Effector memory CD4-positive, alpha-beta T cell (primary cell): ENCODE results near the gene TEC.
A peak's percentile ranks its signal among the peaks of the same experiment; 100 is the strongest.

ENCODE experiments used
- DNase-seq, 3 donors: peaks; one replicate each; pipeline ENCODE4 v3.0.0-alpha.2; 2020
- H3K27ac ChIP-seq: 2 replicates; pipeline ENCODE4 v1.7.0; 2013; ENCODE audit warnings: mild to moderate bottlenecking, low read length, moderate library complexity; ENCODE audit not compliant: insufficient read depth, poor library complexity, severe bottlenecking
- H3K27me3 ChIP-seq: replicated peaks from 2 replicates; pipeline ENCODE4 v1.7.0; 2013; ENCODE audit warnings: mild to moderate bottlenecking, low read length; ENCODE audit not compliant: insufficient read depth, control insufficient read depth, poor library complexity, severe bottlenecking
- H3K36me3 ChIP-seq: 2 replicates; pipeline ENCODE4 v1.7.0; 2013; ENCODE audit warnings: mild to moderate bottlenecking, low read length, moderate library complexity; ENCODE audit not compliant: control insufficient read depth, insufficient read depth
- H3K4me1 ChIP-seq: 2 replicates; pipeline ENCODE4 v1.7.0; 2013; ENCODE audit warnings: low read length, mild to moderate bottlenecking; ENCODE audit not compliant: control insufficient read depth, insufficient read depth, poor library complexity, severe bottlenecking
- H3K4me3 ChIP-seq: 2 replicates; pipeline ENCODE4 v1.7.0; 2013; ENCODE audit warnings: low read length, low read depth, mild to moderate bottlenecking; ENCODE audit not compliant: insufficient read depth, poor library complexity, severe bottlenecking
- H3K9me3 ChIP-seq: 2 replicates; pipeline ENCODE4 v1.7.0; 2013; ENCODE audit warnings: mild to moderate bottlenecking, low read length, moderate library complexity; ENCODE audit not compliant: control insufficient read depth

The TEC gene

DNA sequence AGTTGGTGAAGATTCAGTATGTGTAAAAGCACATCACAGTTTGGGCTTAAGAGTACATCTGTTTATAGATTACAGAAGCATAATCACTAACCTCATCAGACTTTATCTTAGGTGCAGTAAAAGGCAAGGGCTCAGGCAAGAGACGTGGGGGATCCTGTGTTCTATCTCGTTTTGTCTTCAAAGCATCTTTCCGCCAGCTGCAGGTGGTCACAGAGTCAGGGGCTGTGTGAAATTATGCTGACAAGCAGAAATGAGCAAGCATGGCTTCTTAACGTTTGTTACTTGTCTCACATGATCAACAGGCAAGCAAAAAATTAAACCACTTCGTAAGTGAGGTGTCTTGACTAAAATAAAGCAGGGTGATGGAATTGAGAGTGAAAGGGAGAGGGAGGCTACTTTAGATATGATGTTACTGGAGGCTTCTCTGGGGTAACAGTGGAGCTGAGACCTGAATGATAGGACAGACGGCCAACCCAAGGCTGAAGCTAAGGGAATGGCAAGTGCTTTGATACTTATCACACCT, 1.4 kb upstream of the TEC start:
- Histone ChIP-seq H3K27ac (peak overlapping the region; percentile 49), H3K4me1 (no peaks in the 10 kb centered on the region), H3K4me3 (no peak overlapping the region)

DNA sequence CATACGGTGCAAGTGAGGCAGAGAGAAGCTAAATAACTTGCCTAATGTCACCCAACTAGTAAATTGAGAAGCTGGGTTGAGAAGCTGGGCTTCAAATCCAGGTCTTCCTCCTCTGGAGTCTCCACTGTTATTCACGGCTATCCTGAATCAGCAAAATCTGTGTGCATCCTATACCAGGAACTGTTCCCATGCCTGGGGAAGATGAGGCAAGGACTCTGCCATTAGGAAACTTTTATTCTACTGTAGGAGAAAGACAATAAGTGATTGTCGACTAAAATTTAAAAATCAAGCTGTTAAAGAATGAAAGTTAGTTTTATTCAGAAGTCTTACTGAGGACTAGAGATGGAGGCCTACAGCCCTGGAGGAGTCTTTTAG, 872 bp upstream of the TEC start:
- no peak overlapping the region for H3K4me3 ChIP-seq
- no peak for DNase-seq

More for the DNA sequence above, 1.4 kb upstream of the TEC start:
- H3K9me3 ChIP-seq = no peaks in the 10 kb centered on the region
- DNase-seq = no peak
- H3K36me3 ChIP-seq = no peaks in the 10 kb centered on the region
- no peaks in the 10 kb centered on the region for H3K27me3 ChIP-seq

DNA sequence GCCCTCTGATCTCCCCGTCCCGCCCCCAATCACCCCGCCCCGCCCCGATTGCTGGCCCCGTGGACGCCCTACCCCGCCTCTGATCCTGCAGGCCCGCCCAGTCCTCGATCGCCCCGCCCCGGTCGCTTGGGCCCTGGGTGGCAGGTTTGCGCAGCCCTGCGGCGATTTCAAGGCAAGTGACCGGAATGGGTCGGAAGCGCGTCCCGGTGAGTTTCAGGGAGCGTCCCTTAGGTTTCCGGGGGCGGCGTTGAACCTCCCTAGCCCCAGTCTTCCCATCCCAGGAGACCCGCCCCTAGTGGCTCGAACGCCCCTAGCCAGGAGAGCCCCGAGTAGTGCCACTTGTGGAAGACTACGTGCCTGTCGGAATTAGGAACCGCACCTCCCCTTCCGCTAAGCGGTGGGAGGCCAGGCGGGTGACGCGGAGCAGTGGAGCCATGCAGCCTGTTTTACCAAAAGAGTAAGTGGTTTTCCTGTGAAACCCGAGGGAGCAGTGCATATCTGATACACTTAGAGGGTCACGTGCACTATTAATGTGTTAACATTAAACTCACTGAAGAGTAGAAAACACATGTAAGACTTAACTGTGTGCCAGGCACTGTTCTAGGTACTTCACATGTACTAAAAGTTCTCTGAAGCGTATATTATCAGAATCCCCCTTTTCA, 354 bp upstream of the TEC start:
- Histone ChIP-seq H3K27me3 (no peaks in the 10 kb centered on the region), H3K4me3 (peak overlapping the region; percentile 86), H3K27ac (peak overlapping the region; percentile 49), H3K4me1 (no peaks in the 10 kb centered on the region), H3K9me3 (no peaks in the 10 kb centered on the region), H3K36me3 (no peaks in the 10 kb centered on the region)
- peak; percentile 72 to 79 (median 75) for DNase-seq

More for the DNA sequence above, 872 bp upstream of the TEC start:
- no peaks in the 10 kb centered on the region for H3K4me1 ChIP-seq
- no peaks in the 10 kb centered on the region for H3K27me3 ChIP-seq
- no peaks in the 10 kb centered on the region for H3K36me3 ChIP-seq
- no peaks in the 10 kb centered on the region for H3K9me3 ChIP-seq
- H3K27ac ChIP-seq = peak overlapping the region; percentile 49

DNA sequence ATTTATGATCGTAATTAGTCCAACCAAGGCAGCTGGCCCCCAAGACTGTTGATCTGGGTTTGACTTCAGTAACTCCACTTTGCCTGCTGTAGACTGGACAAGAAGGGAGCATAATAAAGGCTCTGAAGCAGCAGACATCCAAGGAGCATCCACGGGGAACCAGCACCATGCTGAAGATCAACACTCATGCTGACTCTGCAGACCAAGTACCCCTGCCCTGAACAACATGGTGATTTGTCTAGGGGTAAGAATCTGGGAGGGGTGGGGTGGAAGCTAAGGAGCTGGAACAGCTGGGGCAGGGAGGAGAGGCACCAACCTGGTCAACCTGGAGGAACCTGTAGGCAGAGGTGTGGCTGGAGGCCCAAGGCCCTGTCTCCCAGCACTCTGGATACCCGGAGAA, 2.1 kb downstream of the TEC start:
- no peak overlapping the region for H3K4me3 ChIP-seq
- H3K27ac ChIP-seq = no peak overlapping the region
- H3K4me1 ChIP-seq = no peaks in the 10 kb centered on the region
- no peaks in the 10 kb centered on the region for H3K27me3 ChIP-seq
- no peaks in the 10 kb centered on the region for H3K36me3 ChIP-seq
- DNase-seq = no peak
- H3K9me3 ChIP-seq = no peaks in the 10 kb centered on the region

GRCh38 chr4:48266781-48267180, 2.9 kb downstream of the TEC start:
- H3K27me3 ChIP-seq = no peaks in the 10 kb centered on the region
- H3K36me3 ChIP-seq = no peaks in the 10 kb centered on the region
- H3K4me1 ChIP-seq = no peaks in the 10 kb centered on the region
- no peaks in the 10 kb centered on the region for H3K9me3 ChIP-seq
- DNase-seq = no peak
- H3K4me3 ChIP-seq = no peak overlapping the region
- no peak overlapping the region for H3K27ac ChIP-seq

DNA sequence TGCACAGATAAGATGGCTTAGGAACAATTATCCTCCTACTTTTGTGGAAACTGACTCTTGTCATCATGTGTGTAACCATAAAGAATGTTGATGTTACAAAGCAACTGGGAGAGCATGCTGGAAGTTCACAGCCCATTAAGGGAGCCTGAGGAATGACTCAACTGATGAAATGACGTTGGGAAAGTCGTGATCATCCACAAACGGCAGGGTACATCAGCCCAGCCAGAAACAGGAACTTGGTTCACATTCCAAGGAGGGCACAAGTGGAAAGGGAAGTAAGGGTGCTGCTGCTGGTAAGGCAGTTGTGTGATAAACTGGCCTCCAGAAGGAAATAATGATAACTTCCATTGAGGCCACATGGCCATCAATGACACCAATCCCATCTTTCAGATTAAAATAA, 6.7 kb downstream of the TEC start:
- Histone ChIP-seq H3K27me3 (no peaks in the 10 kb centered on the region), H3K36me3 (no peaks in the 10 kb centered on the region), H3K4me1 (no peaks in the 10 kb centered on the region), H3K9me3 (no peaks in the 10 kb centered on the region), H3K27ac (no peak overlapping the region), H3K4me3 (no peak overlapping the region)
- no peak for DNase-seq

DNA sequence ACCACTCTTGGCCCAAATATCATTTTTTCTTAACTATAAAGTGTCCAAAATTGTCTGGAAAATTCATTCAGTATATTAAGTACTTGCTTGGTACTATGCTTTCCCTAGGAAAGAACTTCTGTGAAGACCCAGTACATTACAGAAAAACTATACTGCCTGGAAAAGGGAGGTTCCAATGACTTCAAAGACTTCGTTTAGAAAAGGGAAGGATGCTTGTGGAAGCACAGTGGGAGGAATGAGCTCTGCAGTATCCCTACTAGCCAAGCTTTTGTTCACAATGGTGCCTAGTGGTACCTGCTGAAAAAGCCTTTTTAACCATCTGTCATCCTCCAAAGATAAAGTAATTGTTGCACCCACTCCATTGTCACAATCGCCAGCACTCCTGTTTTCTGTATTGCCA, 7.2 kb downstream of the TEC start:
- no peaks in the 10 kb centered on the region for H3K36me3 ChIP-seq
- no peaks in the 10 kb centered on the region for H3K4me1 ChIP-seq
- no peak overlapping the region for H3K27ac ChIP-seq
- H3K27me3 ChIP-seq = no peaks in the 10 kb centered on the region
- no peaks in the 10 kb centered on the region for H3K9me3 ChIP-seq
- no peak overlapping the region for H3K4me3 ChIP-seq
- DNase-seq = no peak

DNA sequence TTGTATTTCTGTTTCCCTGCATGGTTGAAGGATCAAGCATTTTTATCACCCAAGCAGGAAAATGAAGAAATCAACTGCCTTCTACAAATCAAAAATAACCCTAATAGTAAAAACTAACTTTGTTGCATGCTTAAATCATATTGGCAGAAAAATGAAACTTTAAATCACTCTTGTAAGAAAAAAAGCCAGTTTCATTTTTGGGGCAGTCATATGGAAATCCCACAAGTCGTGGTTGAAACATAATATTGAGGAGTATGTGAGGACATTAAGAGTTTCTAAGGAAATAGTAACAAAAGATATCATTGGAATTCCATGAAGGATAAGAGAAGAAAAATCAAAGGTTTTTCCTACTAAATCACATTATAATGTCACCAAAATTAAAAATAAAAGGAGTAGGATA, 8.4 kb downstream of the TEC start:
- no peaks in the 10 kb centered on the region for H3K27me3 ChIP-seq
- no peaks in the 10 kb centered on the region for H3K36me3 ChIP-seq
- H3K4me1 ChIP-seq = no peaks in the 10 kb centered on the region
- H3K4me3 ChIP-seq = no peak overlapping the region
- no peak for DNase-seq
- no peak overlapping the region for H3K27ac ChIP-seq
- no peaks in the 10 kb centered on the region for H3K9me3 ChIP-seq

- no peaks in the 10 kb centered on the region for H3K9me3 ChIP-seq
- H3K4me3 ChIP-seq = no peak overlapping the region
- H3K4me1 ChIP-seq = no peaks in the 10 kb centered on the region
- no peaks in the 10 kb centered on the region for H3K36me3 ChIP-seq
- H3K27me3 ChIP-seq = no peaks in the 10 kb centered on the region
- no peak overlapping the region for H3K27ac ChIP-seq
- DNase-seq = no peak
Observed at GRCh38 chr4:48259748-48260147, 9.9 kb downstream of the TEC start.

GRCh38 chr4:48258845-48259397, 10.7 kb downstream of the TEC start:
- no peak for DNase-seq
- H3K36me3 ChIP-seq = no peaks in the 10 kb centered on the region
- H3K27ac ChIP-seq = no peak overlapping the region
- no peaks in the 10 kb centered on the region for H3K27me3 ChIP-seq
- no peak overlapping the region for H3K4me3 ChIP-seq
- no peaks in the 10 kb centered on the region for H3K9me3 ChIP-seq
- H3K4me1 ChIP-seq = no peaks in the 10 kb centered on the region
